IPS DF 6.9 (cell line): ENCODE data around the gene ARRDC2.

ENCODE experiments used
- DNase-seq: peaks from one replicate; pipeline ENCODE4 v3.0.0-alpha.2; 2013; ENCODE audit warnings: low read depth, low spot score
- H3K27ac ChIP-seq: one replicate; pipeline ENCODE4 v1.5.1; 2013; ENCODE audit warnings: low read length, control low read depth
- H3K27me3 ChIP-seq: 2 replicates; pipeline ENCODE4 v1.6.1; 2013; ENCODE audit warnings: mild to moderate bottlenecking, low read length; ENCODE audit not compliant: control insufficient read depth, insufficient read depth
- H3K36me3 ChIP-seq: 2 replicates; pipeline ENCODE4 v1.6.1; 2013; ENCODE audit warnings: low read length; ENCODE audit not compliant: control insufficient read depth, insufficient read depth
- H3K4me1 ChIP-seq: 2 replicates; pipeline ENCODE4 v1.6.1; 2013; ENCODE audit warnings: low read length; ENCODE audit not compliant: control insufficient read depth, insufficient read depth
- H3K4me3 ChIP-seq: 2 replicates; pipeline ENCODE4 v1.5.1; 2013; ENCODE audit warnings: mild to moderate bottlenecking, low read length
- H3K9me3 ChIP-seq: 2 replicates; pipeline ENCODE4 v1.6.1; 2013; ENCODE audit warnings: low read length, inconsistent platforms; ENCODE audit not compliant: control insufficient read depth, insufficient read depth
- WGBS: extraction: QIAGEN DNeasy Blood & Tissue Kit; methylation state at CpG from one replicate; pipeline ENCODE4 v1.1.7; 2013; ENCODE audit warnings: mixed read lengths, missing lambda C conversion rate; ENCODE audit not compliant: insufficient read length, insufficient coverage; 5-methylcytosine and 5-hydroxymethylcytosine counted together

ARRDC2 gene

DNA sequence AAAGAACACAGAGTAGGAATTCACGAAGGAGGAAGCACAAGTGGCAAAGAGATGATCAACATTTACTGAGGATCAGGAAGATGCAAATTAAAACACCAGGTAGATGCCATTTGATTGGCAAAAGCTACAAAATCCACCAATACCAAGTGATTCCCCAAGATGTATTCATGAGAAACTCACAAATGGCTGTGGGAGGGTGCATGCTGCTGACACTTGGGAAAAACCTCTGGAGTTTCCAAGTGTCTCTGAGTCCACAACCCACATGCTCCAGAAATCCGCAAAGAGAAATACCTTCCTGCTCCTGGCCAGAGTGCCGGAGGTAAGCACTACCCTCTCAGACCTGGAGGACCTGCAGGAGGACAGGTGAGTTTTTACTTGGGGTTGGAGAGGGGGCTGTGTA, 35.7 kb downstream of the ARRDC2 start:
- Histone ChIP-seq H3K27me3 (no peaks in the 10 kb centered on the region), H3K9me3 (no peaks in the 10 kb centered on the region), H3K4me1 (no peaks in the 10 kb centered on the region), H3K36me3 (no peaks in the 10 kb centered on the region), H3K27ac (no peak overlapping the region), H3K4me3 (no peak overlapping the region)
- no peak for DNase-seq
- WGBS: no CpG with 5 or more reads among the region's 3 CpGs

DNA sequence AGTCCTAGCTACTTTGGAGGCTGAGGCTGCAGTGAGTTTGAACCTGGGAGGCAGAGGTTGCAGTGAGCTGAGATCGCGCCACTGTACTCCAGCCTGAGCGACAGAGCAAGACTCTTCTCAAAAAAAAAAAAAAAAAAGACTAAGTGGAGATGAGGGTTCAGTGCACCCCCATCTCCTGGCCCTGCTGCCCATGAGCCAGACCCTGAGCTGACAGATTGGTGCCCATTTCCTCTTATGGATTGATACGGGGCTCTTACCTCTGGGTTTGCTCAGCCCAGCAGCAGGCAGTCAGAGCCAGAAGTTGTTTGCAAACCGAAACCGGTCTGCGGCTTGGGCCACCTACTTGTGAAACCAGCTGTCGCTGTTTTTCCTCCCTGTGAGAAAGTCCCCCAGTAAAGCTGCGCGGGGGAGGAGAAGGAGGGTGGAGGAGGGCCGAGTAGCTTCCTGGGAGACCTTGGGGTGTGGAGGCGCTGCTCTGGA, 36.9 kb downstream of the ARRDC2 start:
- no CpG with 5 or more reads among the region's 12 CpGs for WGBS
- Histone ChIP-seq H3K27ac (no peak overlapping the region), H3K4me3 (no peak overlapping the region)

DNA sequence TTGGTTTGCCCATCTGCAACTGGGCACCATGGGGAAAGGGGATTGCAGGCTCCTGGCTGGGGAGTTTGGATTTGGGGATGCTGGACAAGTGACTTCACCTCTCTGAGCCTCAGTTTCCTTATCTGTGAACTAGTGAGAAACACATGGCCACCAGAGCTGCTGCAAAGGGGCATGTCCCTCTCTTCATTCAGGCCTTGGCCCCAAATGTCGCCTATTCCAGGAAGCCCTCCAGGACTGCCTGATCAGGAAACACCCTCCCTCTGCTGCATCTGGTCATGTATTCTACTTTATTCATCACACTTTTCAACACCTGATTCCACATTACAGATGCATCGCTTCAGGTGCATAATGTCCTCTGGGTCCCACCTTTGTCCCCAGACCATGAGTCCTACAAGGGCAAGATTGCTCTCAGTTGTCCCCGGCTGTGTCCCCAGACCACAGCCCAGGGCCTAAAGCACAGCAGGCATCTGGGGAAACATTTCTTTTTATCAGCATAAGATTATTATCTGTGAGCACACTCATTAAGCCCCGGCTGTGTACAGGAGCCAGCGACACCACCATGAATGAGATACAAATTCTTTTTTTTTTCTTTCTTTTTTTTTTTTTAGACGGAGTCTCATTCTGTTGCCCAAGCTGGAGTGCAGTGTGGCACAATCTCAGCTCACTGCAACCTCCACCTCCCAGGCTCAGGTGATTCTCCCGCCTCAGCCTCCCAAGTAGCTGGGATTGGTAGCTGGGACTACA, 37.5 kb downstream of the ARRDC2 start:
- no peaks in the 10 kb centered on the region for H3K9me3 ChIP-seq
- H3K36me3 ChIP-seq: no peaks in the 10 kb centered on the region; the same call in 1 of the 2 replicates
- DNase-seq: no peak
- H3K4me1 ChIP-seq: no peaks in the 10 kb centered on the region
- no CpG with 5 or more reads among the region's 7 CpGs for WGBS
- no peaks in the 10 kb centered on the region for H3K27me3 ChIP-seq
- no peak overlapping the region for H3K4me3 ChIP-seq
- no peak overlapping the region for H3K27ac ChIP-seq

More for the DNA sequence above, 36.9 kb downstream of the ARRDC2 start:
- no peak for DNase-seq
- Histone ChIP-seq H3K4me1 (no peaks in the 10 kb centered on the region), H3K27me3 (no peaks in the 10 kb centered on the region), H3K9me3 (no peaks in the 10 kb centered on the region), H3K36me3 (no peaks in the 10 kb centered on the region; the same call in 1 of the 2 replicates)

DNA sequence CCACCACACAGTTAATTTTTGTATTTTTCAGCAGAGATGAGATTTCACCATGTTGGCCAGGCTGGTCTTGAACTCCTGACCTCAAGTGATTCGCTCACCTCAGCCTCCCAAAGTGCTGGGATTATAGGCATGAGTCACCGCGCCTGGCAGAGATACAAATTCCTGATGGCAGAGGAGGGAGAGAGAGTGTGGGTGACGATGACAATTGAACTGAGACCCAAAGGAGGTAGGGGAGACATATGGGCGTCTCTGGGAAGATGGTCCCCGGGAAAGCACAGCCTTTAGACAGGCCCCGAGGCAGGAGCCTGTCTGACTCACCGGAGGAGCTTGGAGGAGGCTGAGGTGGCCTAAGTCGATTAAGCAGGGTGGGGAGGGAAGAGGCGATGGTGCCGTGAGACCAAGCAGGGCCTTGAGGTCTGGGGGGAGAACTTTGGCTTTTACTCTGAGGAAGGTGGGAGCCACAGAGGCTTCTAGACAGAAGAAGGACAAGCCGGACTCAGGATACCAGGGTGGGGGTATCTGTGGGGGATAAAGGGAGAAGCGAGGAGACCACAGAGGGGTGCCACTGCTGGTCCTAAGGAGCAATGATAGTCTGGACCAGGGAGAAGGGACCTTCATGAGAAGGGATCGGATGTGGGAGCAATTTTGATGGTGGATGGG, 38.2 kb downstream of the ARRDC2 start:
- WGBS: no CpG with 5 or more reads among the region's 14 CpGs
- no peak overlapping the region for H3K4me3 ChIP-seq
- no peak for DNase-seq

DNA sequence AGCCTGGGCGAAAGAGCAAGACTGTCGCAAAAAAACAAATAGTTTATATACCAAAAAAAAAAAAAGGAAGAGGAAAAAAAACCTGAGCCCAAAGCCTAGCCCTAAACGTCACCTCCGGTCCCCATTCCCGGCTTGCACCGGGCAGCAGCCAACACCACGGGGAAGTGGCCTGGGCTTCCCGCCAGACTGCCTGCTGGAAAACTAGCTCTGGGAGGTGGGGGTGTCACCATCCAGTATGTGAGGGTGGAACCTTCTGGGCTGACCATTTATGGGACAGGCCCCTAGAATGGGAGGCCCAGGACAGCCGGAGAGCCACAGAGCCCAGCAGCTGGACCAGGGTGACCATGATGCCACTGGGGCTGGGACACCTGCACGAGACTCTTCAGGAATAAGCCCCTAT, 41.4 kb downstream of the ARRDC2 start:
- Histone ChIP-seq H3K36me3 (no peaks in the 10 kb centered on the region; the same call in 1 of the 2 replicates), H3K9me3 (no peaks in the 10 kb centered on the region), H3K4me3 (no peak overlapping the region), H3K4me1 (0 out of 2 replicates have a peak, but pooled peaks cover 2% of the 10 kb centered on the region), H3K27me3 (no peaks in the 10 kb centered on the region), H3K27ac (no peak overlapping the region)
- DNase-seq: no peak
- WGBS: no CpG with 5 or more reads among the region's 10 CpGs

More for the DNA sequence above, 38.2 kb downstream of the ARRDC2 start:
- Histone ChIP-seq H3K36me3 (no peaks in the 10 kb centered on the region; the same call in 1 of the 2 replicates), H3K27ac (no peak overlapping the region), H3K4me1 (no peaks in the 10 kb centered on the region), H3K27me3 (no peaks in the 10 kb centered on the region), H3K9me3 (no peaks in the 10 kb centered on the region)

DNA sequence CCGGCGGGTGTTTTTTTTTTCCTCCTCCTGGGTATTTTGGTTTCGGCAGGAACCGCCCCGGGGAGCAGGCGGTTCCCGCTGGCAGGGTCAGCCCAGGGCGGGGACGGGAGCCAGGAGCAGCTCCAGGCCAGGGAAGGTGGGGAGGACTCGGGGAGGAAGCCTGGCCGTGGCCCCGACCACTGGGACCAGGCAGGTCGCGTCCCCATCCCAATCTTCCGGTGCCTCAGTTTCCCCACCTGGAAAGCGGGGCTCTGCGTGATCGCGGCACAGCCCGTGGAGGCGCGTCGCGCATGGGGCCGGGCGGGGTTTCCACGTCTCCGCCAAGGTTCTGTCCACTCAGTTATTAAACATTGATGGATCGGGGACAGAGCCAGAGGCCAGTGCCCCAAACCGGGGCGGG, 43.9 kb downstream of the ARRDC2 start:
- no peak for DNase-seq

DNA sequence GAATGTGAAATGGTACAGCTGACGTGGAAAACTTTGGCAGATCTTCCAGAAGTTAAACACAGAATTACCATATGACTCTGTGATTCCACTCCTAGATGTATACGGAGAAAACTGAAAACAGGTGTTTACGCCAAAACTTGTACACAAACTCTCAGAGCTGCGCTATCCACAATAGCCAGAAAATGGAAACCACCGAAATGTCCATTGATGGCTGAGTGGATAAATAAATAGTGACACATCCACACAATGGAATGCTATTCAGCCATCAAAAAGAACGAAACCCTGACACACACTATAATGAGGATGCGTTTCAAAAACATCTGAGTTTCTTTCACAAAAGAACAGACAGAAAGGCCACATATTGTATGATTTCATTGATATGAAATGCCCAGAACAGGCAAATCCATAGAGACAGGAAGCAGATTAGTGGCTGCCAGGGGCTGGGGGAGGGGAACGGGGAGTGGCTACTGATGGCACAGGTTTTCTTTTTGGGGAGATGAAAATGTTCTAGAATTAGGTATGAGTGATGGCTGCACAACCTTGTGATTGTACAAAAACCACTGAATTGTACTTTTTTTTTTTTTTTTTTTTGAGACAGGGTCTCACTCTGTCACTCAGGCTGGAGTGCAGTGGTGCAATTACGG, 45.7 kb downstream of the ARRDC2 start:
- Histone ChIP-seq H3K27me3 (no peaks in the 10 kb centered on the region), H3K9me3 (no peaks in the 10 kb centered on the region), H3K36me3 (no peaks in the 10 kb centered on the region; the same call in 1 of the 2 replicates), H3K4me1 (0 out of 2 replicates have a peak, but pooled peaks cover 3% of the 10 kb centered on the region), H3K27ac (no peak overlapping the region), H3K4me3 (no peak overlapping the region)
- no CpG with 5 or more reads among the region's 9 CpGs for WGBS
- no peak for DNase-seq

More for the DNA sequence above, 43.9 kb downstream of the ARRDC2 start:
- no peaks in the 10 kb centered on the region for H3K27me3 ChIP-seq
- no CpG with 5 or more reads among the region's 31 CpGs for WGBS
- H3K9me3 ChIP-seq: no peaks in the 10 kb centered on the region
- H3K4me1 ChIP-seq: 0 out of 2 replicates have a peak, but pooled peaks cover 2% of the 10 kb centered on the region
- H3K4me3 ChIP-seq: no peak overlapping the region
- H3K27ac ChIP-seq: no peak overlapping the region
- no peaks in the 10 kb centered on the region; the same call in 1 of the 2 replicates for H3K36me3 ChIP-seq

DNA sequence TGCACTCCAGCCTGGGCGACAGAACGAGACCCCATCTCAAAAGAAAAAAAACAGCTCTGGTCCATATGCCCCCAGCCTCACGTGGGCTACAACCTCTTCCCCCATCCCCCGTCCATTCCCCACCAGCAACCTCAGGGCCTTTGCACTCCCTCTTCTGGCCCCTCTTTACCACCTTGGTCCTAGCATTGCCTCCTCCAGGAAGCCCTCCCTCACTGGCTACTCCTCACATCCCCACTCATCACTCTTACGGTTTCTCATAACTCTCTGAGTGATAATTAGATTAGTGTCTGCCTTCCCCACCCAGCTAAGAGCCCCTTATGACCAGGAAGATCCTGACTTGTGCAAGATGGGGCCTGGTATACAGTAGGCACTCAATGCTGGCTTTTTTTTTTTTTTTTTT, 48.0 kb downstream of the ARRDC2 start:
- no peak overlapping the region for H3K4me3 ChIP-seq
- no peaks in the 10 kb centered on the region for H3K9me3 ChIP-seq
- H3K4me1 ChIP-seq: 0 out of 2 replicates have a peak, but pooled peaks cover 3% of the 10 kb centered on the region
- WGBS: no CpG with 5 or more reads among the region's 5 CpGs
- no peak for DNase-seq
- no peaks in the 10 kb centered on the region for H3K36me3 ChIP-seq
- H3K27me3 ChIP-seq: no peaks in the 10 kb centered on the region
- H3K27ac ChIP-seq: no peak overlapping the region

DNA sequence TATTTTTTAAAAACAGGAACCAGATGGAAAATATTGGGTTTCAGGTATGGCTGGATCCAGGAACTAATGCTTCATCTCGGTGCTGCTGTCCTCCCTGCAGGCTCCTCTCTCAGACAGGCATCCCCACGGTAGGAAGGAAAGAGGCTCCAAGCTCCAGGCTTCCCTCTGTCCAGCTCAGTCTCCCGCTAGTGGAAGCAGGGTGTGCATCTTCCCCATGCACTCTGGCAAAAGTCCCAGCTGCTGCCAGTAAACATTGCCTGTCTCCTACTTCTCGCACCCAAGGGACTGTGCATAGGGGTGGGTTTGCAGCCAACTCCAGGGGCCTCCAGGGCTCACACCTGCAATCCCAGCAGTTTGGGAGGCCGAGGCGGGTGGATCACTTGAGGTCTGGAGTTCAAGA, 49.6 kb downstream of the ARRDC2 start:
- no peaks in the 10 kb centered on the region for H3K27me3 ChIP-seq
- H3K36me3 ChIP-seq: no peaks in the 10 kb centered on the region
- no peak overlapping the region for H3K27ac ChIP-seq
- H3K9me3 ChIP-seq: no peaks in the 10 kb centered on the region
- H3K4me1 ChIP-seq: 0 out of 2 replicates have a peak, but pooled peaks cover 1% of the 10 kb centered on the region
- H3K4me3 ChIP-seq: no peak overlapping the region
- no CpG with 5 or more reads among the region's 6 CpGs for WGBS
- no peak for DNase-seq
